A172 (cell line): ENCODE results near the gene PPARG. TPM values are rescaled to one million over a fixed set of nuclear protein-coding genes. Genes with fewer than 3 reads are reported as not detected.

Source experiments
- DNase-seq: peaks from one replicate; pipeline ENCODE4 v3.0.0-alpha.2; 2015; ENCODE audit warnings: low spot score
- total RNA-seq: library from RNA; depleted of rRNA; stranded (reverse); fragments of >200 nt; shearing (Covaris generic); gene quantifications from 2 replicates; pipeline ENCODE4 v1.2.3, GENCODE V29; 2014

PPARG gene
- total RNA-seq, 1 experiment from 2014 or later = 11.9 TPM

DNA sequence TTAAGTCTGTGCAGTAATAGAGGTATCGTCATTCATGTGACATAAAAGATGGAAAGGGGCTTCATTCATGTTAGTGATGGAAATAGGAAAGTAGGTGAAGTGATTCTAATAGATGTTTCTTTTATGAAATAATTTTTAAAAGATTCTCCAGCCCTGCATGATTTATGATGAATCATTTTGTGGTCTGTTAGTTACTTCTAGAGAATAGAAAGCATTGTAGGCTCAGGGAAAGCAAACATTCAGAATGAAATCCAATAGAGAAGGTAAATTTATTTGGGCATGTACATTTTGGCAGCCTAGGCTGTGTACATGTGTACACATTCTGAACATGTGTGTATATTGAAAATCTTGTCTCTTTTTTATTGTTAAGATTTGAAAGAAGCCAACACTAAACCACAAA, 23.1 kb downstream of the PPARG start:
- no peak for DNase-seq

DNA sequence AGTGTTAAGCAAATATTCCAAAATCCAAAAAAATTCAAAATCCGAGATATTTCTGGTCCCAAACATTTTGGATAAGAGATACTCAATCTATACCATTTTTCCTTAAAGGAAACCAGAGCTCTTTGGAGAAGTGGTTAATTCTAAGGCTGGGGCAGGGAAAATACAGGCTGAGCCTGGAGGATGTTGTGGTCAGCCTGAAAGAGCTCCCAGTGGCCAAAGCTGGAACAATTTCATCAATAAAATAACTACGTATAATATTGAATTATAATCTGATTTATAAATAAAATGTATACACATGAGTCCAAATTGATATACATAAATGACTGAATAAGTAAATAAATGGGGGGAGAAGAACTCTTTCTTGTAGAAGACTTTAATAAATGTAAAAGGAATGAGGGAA, 24.6 kb downstream of the PPARG start:
- DNase-seq = no peak

DNA sequence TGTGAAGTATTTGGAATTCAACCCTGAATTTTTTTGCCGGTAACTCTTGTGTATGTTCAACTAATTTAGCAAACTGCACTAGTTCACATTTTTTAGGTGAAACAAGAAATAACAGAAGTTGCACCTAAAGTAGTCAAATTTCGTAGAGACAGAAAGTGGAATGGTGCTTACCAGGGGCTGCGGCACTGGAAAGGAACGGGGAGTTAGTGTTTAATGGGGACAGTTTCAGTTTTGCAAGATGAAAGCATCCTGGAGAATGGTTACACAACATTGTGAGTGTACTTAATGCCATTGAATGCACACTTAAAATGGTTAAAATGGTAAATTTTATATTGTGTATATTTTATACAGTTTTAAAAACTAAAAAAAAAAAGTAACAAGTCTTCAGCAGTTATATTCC, 27.4 kb downstream of the PPARG start:
- no peak for DNase-seq

DNA sequence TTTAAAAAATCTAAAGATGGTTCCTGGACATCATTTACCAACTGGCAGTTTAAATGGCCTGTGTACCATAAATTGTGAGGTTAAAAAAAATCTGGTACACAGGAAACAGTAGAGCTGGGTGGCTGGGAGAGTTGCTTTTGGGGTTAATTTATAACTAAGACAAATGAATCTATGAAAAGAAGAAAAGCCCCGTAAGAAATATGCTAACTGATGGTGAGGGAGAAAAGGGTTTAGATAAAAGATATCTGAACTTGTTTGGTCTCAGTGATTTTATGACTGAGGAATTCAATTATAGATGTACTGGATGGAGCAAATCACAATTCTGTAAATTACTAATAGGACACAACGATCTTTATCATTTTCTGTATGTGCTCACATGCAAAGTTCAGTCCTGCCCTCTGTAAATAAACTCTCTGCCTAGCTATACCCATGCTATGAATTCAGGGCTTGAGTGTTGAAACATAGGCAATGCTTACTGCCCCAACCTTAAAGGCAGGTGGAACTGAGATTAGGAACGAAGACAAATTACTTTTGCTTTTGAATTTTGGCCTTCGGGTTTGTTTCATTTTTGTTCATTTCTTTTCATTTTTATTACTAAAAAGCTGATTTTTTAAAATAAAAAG, 28.0 kb downstream of the PPARG start:
- DNase-seq = no peak

DNA sequence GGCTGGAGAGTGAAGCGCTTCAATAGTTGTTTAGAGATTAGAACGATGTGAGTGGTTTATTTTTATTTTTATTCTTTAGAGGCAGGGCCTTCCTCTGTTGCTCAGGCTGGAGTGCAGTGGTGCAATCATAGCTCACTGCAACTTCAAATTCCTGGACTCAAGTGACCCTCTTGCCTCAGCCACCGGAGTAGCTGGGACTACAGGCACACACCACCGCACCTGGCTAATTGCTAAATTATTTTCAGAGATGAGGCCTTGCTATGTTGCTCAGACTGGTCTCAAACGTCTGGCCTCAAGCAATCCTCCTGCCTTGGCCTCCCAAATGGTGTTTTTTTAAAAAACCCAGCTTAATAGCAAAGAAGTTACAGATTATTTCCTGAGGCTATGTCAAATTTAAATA, 29.0 kb downstream of the PPARG start:
- DNase-seq = no peak

DNA sequence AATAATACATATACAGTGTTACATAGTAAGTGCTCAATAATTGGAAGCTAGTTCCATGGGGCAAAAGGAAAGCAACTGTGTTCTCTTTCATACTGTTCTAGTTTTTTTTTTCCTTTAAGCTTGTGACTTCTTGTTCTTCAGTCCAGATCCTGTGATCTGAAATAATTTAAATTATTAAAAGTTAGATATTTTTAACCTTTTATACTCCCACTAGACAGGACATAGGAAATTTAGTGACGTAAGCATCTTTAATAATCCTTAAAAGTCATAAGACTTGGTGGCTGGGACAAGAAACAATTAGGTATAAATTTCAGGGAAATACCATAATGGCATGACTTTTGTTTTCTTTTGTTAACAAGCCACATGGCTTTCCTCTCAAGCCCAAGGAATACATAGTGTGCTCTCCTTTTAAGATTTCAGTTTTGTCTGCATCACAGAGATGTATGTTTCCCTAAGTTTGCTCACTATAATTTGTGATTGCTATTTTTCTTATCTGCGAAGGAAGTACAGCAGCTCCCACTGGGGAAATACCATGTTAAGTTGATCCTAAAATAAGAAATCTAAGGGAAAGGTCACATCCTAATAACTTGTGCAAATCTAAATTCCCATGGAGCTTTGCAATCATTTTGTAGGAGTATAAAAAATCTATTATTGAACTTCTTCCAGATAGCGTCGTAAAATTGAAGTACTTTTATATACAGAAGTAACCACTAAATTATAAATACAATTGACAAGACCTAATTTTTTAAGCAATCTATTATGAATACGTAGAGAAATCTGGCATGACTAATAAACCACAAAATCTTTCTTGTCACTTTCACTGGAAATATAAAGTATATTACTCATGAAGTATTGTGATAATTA, 30.1 kb downstream of the PPARG start:
- no peak for DNase-seq

DNA sequence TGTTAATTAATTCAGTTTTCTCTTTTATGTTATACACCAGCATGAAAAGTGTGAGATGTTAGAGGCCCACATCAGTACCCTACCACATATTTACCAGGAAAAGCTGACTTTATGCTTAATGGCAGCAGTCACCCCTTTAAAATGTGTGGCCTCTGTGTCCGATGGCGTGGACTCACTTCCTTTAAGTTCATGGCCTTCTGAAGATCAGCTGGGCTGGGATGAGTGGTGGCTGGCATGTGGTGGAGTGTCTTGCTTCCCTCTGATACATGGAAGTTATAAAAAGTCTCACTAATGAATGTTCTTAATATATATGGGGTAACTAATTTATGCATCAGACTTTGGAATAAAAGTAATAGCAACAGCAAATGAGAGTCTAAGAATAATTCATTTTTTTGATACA, 32.1 kb downstream of the PPARG start:
- no peak for DNase-seq

DNA sequence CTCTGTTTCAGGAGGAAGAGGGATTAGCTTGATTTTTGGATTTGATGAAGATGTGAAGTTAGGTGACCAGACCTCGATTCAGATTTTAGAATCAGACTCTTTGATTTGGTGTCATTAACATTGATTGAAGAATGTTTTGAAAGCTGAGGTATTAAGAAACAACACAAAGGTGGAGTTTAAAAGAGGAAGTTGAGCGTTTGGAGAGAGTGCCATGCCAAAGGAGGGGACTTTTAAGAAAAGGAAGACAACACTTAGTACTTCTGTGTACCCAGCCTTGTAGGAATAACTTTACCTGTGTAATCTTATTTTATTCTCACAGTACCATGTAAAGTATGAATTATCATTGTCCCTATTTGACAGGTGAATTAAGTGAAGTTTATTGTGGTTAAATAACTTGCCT, 34.4 kb downstream of the PPARG start:
- no peak for DNase-seq

DNA sequence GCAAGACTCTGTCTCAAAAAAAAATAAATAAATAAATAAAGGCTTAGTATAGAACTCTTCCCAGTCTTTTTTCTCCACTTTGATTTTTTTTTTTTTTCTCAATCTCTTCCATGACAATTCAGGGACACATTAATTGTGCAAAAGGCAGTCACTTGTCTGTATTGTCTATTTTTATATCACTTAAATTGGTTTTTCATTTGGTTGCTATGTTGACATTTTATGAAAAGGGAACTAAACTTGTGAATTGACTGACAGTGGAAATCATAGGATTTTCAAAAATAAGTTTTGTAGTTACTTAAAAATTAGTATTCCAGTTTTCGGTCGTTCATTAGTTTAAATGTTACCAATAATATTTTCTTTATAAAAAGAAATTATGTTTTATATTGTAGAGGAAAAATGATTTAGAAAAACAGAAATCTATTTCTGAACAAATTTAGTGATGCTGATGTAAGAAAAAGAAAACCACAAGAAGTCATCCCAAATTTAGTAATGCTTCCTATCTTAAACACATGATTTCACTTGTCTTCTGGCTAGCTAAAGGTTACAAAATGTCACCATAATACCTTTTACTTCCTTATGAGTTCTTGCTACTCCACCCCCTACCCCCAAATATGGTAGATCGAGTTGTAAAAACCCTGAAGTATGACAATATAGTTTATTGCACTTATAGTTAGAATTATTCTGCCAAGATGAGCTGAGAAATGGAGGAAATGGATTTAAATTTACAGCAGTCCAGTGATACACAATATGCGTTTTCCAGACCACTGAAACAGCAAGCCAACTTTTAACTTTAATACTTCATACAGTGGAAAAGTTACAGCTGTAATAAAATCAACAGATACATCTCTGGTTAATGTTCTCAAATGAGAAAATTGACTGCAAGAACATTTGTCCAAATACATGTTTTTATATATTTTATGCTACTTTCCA, 37.0 kb downstream of the PPARG start:
- no peak for DNase-seq

DNA sequence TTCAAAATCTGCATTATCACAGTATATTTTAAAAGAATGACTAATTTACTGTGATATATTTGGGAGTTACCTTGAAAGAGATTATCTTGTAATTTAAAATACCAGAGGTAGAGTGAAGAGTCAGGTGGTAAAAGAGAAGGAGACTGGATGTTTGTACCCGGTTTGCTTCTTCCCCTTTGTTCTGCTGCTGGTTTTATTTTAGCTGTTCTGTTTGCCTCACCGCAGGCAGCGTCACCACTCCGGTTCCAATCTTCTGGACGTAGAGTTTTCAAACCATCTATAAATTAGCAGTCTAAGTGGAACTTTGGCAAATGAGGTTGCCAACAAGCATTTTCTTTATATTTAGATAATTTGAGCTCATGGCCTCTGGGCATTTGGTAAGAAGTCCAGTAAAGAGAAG, 38.2 kb downstream of the PPARG start:
- no peak for DNase-seq

DNA sequence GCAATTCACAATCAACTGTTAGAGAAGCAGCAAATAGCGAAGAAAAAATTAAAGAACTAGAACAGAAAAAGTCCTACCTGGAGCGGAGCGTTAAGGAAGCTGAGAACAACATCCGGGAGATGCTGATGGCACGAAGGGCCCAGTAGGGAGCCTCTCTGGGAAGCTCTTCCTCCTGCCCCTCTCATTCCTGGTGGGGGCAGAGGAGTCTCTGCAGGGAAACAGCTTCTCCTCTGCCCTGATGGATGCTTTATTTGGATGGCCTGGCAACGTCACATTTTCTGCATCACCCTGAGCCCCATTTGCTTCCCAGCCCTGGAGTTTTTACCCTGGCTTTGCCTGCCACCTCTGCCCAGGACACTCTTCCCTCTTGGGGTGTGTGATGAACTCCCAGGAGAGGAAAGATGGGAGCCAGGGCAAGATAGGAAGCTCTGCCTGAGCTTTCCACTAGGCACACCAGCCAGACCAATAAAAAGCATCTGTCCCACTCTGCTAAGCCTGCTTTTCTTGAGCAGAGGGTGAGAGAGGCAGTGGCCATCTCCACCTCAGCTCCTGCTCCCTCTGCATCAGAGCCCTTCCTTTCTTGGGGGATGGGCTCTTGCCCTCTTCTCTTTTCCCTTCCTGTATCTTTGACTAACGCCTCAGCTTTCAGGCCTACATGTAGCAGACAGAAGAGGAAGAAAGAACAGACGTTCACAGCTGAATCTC, 39.4 kb downstream of the PPARG start:
- DNase-seq = no peak

DNA sequence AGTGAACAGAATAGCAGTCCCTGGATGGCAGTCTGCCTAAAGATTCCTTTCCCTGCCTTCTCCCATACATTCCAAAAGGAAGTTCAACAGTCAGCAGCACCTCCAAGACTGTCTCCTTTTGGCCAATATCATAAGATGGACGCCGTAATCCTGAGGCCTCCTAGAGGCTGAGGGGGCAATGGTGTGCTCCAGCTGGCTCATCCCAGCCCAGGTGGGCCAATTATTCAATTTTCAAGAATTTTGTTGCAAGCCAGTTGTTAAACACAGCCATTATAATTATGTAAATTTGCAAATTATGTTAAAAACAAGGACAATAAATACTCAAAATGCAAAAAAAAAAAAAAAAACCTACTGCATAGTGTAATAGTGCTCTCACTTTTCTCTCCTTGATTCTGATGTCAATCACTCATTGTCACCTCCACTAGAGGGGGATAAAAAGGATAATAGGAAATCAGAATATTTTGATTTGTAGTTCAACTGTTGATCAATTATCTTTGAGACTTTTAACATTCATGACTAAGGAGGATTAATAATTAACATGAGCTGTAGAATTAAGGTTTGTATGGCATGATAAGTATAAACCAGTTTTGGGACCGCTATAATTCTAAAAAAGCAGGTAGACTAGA, 40.1 kb downstream of the PPARG start:
- DNase-seq = no peak

DNA sequence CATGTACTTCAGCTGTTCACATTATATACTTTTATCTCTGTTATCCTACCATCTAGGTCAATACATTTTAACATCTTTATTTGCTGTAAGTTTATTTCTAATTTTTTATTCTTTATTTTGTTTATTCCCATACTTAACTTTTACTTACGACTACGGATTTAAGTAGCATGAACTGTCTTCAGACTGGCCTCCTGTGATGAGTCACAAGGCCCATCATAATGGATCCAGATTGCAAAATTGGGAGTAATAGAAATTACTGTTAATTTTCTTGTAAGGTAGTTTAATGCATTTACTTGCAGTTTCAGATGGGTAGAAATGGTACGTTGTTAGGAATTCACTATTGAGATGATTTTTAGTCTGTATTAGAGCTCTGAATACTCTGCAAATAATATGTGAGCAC, 45.9 kb downstream of the PPARG start:
- no peak for DNase-seq

DNA sequence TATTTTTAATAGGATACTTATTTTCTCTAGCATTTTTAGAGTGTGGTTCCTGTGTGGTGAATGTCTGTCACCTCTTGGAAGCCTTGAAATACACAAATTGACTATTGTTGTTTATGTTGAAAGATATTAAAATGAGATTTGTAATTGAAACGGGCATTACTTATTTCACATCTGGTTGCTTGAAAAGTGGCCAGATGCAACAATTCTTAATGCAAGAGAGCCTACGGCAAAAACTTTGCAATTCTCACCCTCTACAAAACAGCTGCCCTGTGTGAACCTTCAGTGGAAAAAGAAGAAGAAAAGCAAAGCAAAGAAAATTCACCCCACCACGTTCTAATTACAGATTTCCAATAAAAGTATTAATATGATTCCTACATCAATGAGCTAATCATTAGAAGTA, 46.6 kb downstream of the PPARG start:
- DNase-seq = no peak

DNA sequence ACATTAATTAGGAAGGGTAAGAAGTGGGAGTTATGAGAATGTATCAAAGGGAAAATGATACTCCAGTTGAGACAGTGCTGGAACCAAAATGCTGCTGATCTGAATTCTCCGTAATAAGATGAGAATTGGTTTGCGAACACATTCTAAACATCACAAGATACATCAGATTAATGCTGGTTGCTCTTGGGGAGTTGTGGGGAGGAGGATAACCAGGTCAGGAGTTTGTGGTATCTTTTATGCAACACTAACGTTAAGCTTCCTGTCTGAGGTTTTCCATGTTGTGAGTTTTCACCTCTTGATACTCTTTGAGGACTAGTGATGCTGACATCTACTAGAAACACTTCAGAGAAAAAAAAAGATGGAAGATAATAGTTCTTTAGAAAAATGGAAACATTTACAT, 47.2 kb downstream of the PPARG start:
- no peak for DNase-seq

DNA sequence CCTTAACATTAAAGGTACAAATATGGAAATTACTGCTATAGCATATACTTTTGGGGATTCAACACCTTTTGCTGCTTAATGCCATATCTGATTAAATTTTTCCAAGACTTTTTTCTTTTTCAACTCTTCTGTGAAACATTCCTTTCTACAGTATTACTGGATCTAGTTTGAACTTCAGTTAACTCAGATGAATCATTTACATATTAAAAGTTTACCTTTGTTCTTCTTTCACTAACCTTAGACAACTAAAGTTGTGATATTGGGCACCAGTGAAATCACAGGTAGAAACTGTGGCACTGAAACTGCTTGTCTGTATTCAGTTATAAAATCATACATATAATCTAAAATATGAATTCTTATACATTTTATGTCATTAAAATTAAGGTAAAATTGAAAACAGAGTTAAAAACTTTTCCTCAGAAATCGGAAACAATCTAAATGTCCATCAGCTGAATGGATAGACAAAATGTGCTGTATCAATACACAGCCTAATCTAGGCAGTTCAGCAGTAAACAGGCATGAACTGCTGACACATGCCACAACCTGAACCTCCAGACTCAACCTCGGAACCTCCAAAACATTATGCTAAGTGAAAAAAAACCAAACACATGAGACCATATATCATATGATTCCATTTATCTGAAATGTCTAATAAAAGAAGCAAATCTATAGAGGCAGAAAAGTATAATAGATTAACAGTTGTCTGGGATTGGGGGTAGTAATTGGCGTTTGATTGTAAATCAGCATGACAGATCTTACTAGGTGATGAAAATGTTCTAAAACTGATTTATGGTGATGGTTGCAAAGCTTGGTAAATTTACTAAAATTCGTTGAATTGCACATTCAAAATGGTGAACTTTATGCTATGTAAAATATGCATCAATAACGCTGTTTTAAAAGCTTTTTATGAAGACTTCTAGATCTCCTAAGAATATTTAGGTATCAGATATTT, 50.0 kb downstream of the PPARG start:
- no peak for DNase-seq

DNA sequence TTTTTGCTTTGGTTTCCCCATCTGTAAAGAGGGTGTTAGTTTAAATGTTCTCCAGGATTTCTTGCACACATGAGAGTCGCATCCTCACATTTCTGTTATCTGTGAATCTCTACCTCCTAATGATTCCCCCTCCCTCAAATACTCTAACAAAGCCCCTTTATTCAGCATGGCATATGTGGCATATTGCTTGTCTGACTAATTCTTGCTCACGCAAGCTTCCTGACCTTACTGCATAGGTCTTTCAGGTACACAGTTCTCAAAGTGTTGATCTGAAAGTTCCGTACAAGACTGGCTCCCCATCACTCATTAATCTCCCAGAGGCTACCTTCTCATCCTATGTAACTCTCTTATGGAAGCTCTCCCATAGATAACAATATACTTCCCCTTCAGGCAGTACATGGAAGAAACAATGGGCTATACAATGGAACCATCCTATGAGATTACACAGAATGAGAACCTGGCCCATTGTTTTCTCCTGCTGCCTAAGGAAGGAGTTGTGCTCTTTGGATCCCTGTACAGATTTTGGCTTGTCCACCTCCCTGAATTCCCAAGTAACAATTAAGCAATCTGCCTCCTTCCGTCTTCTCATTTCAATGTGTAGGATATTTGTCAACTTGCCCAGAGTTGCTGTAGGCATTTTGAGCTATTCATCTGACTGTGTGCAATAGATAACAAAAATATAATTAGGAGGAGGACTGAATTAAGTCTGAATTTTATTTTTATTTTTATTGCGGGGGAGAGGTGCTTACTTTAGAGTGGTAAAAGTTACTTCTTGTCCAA, 51.0 kb downstream of the PPARG start:
- DNase-seq = no peak

DNA sequence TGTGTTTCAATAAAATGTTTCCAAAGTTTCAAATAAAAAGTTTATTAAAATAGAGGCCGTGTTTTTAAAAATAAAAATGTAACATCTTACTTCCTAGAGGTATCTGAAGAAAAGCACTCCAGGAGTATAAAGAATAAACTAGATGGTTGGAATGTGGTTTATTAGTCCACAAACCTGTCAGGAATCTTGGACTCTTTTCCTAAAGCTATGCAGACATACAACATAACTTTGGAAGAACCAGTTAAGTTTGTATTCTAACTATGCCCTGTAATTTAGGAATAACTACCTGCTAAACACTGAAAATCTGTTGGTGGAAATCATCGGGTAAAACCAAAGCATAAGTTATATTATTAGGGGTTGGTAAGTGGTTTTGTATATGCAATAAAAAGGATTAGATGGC, 51.6 kb downstream of the PPARG start:
- no peak for DNase-seq

DNA sequence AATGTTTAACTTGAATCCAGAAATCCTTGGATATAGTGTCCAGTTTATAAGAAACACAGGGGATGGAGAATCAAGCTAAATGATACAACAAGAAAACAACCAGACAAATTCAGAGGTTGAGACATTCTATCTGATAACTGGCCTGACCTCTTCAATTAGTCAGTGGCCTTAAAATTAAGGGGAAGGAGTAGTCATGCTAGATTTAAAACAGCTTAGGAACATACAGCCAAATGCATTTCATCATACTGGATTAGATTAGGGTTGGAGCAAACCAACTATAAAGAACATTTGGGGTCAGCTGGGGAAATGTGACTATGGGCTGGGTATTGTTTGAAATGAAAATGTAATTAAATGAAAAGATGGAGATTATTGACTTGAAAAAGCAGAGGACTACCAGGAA, 53.3 kb downstream of the PPARG start:
- DNase-seq = no peak
